ENCODE data around the gene BACE1. TPM values are rescaled to one million over a fixed set of nuclear protein-coding genes. Genes with fewer than 3 reads are reported as not detected.
A peak's percentile ranks its signal among the peaks of the same experiment; 100 is the strongest.

Gene BACE1
- total RNA-seq, 1 donor from 2014 or later = 32.6 TPM

DNA sequence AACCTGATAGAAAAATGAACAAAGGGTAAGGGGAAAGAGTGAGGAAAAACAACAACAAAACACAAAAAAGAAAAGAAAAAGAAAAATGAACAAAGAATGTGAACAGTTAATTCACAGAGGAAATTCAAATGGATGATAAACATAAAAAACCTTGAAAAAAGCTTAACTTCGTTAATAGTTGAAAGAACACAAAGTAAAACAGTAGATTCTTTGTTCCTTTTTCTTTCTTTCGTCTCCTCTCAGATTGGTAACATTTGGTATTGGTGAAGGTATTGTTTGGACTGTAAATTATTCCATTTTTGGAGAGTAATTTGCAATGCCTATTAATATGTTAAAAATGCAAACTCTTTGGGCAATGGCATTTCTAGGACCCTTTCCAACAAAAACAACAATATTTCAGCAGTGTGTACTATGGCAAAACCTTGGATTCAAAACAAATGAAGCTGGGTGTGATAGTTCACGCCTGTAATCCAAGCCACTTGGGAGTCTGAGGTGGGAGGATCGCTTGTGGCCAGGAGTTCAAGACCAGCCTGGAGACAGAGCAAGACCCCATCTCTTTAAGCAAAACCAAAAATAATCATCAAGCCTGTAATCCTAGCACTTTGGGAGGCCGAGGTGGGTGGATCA lies 3.3 kb upstream of the BACE1 start:
- DNase-seq (ENCODE audit: low read depth) = peak; percentile 73
- Mint-ChIP-seq H3K36me3 (ENCODE audit: low read depth, unreplicated experiment) (no peaks in the 10 kb centered on the region), H3K27me3 (ENCODE audit: low read depth, unreplicated experiment) (no peaks in the 10 kb centered on the region), H3K4me1 (ENCODE audit: low read depth, unreplicated experiment) (peaks cover 7% of the 10 kb centered on the region), H3K9me3 (ENCODE audit: unreplicated experiment) (no peaks in the 10 kb centered on the region), H3K27ac (ENCODE audit: unreplicated experiment) (no peak overlapping the region), H3K4me3 (ENCODE audit: unreplicated experiment) (no peak overlapping the region)
- H3K36me3 ChIP-seq (ENCODE audit: insufficient read depth, low read length) = no peaks in the 10 kb centered on the region
- H3K79me2 ChIP-seq (ENCODE audit: insufficient read depth, low read length) = peaks cover 15% of the 10 kb centered on the region
- peaks cover 13% of the 10 kb centered on the region for H3K4me1 ChIP-seq (ENCODE audit: insufficient read depth, low read length)
- H3K27me3 ChIP-seq (ENCODE audit: insufficient read depth, low read length) = no peaks in the 10 kb centered on the region
- H3K4me3 ChIP-seq (ENCODE audit: insufficient read depth, low read depth, low read length) = no peak overlapping the region
- H3K9me3 ChIP-seq (ENCODE audit: insufficient read depth, low read depth, low read length) = no peaks in the 10 kb centered on the region
- H3K4me2 ChIP-seq (ENCODE audit: low read length) = peak overlapping the region; percentile 4
- H4K20me1 ChIP-seq (ENCODE audit: insufficient read depth, low read length) = peaks cover 3% of the 10 kb centered on the region
- H2AFZ ChIP-seq (ENCODE audit: low read depth, low read length) = no peak overlapping the region
- FAIRE-seq = peak; percentile 59
- H3K9ac ChIP-seq (ENCODE audit: low read length) = peak overlapping the region; percentile 8
- no peak for TF ChIP-seq EZH2 (IDR thresholded peaks at IDR 0.05; ENCODE audit: insufficient read depth, low read length)
- TF ChIP-seq, protein P1, sequence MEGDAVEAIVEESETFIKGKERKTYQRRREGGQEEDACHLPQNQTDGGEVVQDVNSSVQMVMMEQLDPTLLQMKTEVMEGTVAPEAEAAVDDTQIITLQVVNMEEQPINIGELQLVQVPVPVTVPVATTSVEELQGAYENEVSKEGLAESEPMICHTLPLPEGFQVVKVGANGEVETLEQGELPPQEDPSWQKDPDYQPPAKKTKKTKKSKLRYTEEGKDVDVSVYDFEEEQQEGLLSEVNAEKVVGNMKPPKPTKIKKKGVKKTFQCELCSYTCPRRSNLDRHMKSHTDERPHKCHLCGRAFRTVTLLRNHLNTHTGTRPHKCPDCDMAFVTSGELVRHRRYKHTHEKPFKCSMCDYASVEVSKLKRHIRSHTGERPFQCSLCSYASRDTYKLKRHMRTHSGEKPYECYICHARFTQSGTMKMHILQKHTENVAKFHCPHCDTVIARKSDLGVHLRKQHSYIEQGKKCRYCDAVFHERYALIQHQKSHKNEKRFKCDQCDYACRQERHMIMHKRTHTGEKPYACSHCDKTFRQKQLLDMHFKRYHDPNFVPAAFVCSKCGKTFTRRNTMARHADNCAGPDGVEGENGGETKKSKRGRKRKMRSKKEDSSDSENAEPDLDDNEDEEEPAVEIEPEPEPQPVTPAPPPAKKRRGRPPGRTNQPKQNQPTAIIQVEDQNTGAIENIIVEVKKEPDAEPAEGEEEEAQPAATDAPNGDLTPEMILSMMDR (IDR thresholded peaks at IDR 0.05; ENCODE audit: insufficient read depth, low read depth, low read length) = no peak
- no peak overlapping the region for H3K27ac ChIP-seq (ENCODE audit: low read depth, low read length)

- Histone ChIP-seq H4K20me1 (ENCODE audit: insufficient read depth, low read length) (peaks cover 8% of the 10 kb centered on the region), H3K4me1 (ENCODE audit: insufficient read depth, low read length) (peaks cover 15% of the 10 kb centered on the region), H3K27ac (ENCODE audit: low read depth, low read length) (no peak overlapping the region), H3K9ac (ENCODE audit: low read length) (peak overlapping the region; percentile 8), H3K27me3 (ENCODE audit: insufficient read depth, low read length) (no peaks in the 10 kb centered on the region), H3K9me3 (ENCODE audit: insufficient read depth, low read depth, low read length) (no peaks in the 10 kb centered on the region), H3K4me3 (ENCODE audit: insufficient read depth, low read depth, low read length) (no peak overlapping the region), H2AFZ (ENCODE audit: low read depth, low read length) (no peak overlapping the region), H3K36me3 (ENCODE audit: insufficient read depth, low read length) (no peaks in the 10 kb centered on the region), H3K79me2 (ENCODE audit: insufficient read depth, low read length) (peaks cover 21% of the 10 kb centered on the region), H3K4me2 (ENCODE audit: low read length) (no peak overlapping the region)
- FAIRE-seq (no peak), DNase-seq (ENCODE audit: low read depth) (no peak)
- H3K4me3 Mint-ChIP-seq (ENCODE audit: unreplicated experiment) = no peak overlapping the region
- TF ChIP-seq, protein P1 (IDR thresholded peaks at IDR 0.05; ENCODE audit: insufficient read depth, low read depth, low read length) = no peak
- TF ChIP-seq EZH2 (IDR thresholded peaks at IDR 0.05; ENCODE audit: insufficient read depth, low read length) = no peak
- H3K9me3 Mint-ChIP-seq (ENCODE audit: unreplicated experiment) = no peaks in the 10 kb centered on the region
- H3K4me1 Mint-ChIP-seq (ENCODE audit: low read depth, unreplicated experiment) = peaks cover 9% of the 10 kb centered on the region
- no peak overlapping the region for H3K27ac Mint-ChIP-seq (ENCODE audit: unreplicated experiment)
- H3K27me3 Mint-ChIP-seq (ENCODE audit: low read depth, unreplicated experiment) = no peaks in the 10 kb centered on the region
- no peaks in the 10 kb centered on the region for H3K36me3 Mint-ChIP-seq (ENCODE audit: low read depth, unreplicated experiment)
These were observed 2.7 kb upstream of the BACE1 start for GRCh38 chr11:117318738-117319137.

All from astrocyte (in vitro differentiated cells and primary cell).